K562 (cell line): ENCODE data around the gene FIZ1. TPM values are rescaled to one million over a fixed set of nuclear protein-coding genes. Genes with fewer than 3 reads are reported as not detected.

ENCODE experiments used
- AFF1 ChIP-seq, 2 experiments: fragments of 450-650 bp; IDR thresholded peaks; 2 replicates each; pipeline ENCODE4 v1.6.1; 2018; ENCODE audit warnings: mild to moderate bottlenecking in 2 of 2, low read depth in 1 of 2; ENCODE audit not compliant: partially characterized antibody in 2 of 2
- ARID1B ChIP-seq: fragments of 450-650 bp; IDR thresholded peaks from 2 replicates; pipeline ENCODE4 v1.6.1; 2016; ENCODE audit warnings: antibody characterized with exemption, mild to moderate bottlenecking, inconsistent platforms
- ATF2 ChIP-seq: sonication (generic); formaldehyde crosslinking; IDR thresholded peaks from 2 replicates; pipeline ENCODE4 v1.8.1; 2022; ENCODE audit warnings: missing genetic modification reagents
- CREB5 ChIP-seq: fragments of 250-450 bp; sonication (Bioruptor Pico); IDR thresholded peaks from 2 replicates; pipeline ENCODE4 v1.5.0; 2020; ENCODE audit warnings: mild to moderate bottlenecking
- CXXC5 ChIP-seq: fragments of 250-450 bp; sonication (Bioruptor Pico); IDR thresholded peaks from 2 replicates; pipeline ENCODE4 v1.8.0; 2022; ENCODE audit warnings: inconsistent platforms, mild to moderate bottlenecking, moderate library complexity
- ETS1 ChIP-seq: conservative IDR thresholded peaks from 2 replicates; pipeline ENCODE4 v1.6.1; 2011; ENCODE audit warnings: low read depth, mild to moderate bottlenecking, low read length; ENCODE audit not compliant: control insufficient read depth
- FOSL1 ChIP-seq: fragments of 200-800 bp; sonication (Bioruptor generic); conservative IDR thresholded peaks from 2 replicates; pipeline ENCODE4 v1.6.1; 2016; ENCODE audit warnings: missing genetic modification characterization, missing compliant biosample characterization
- GABPA ChIP-seq: fragments of 200-800 bp; sonication (Bioruptor generic); conservative IDR thresholded peaks from 2 replicates; pipeline ENCODE4 v1.6.1; 2016; ENCODE audit warnings: low read depth, missing genetic modification characterization, missing compliant biosample characterization
- GATA2 ChIP-seq: sonication (generic); formaldehyde crosslinking; IDR thresholded peaks from 2 replicates; pipeline ENCODE4 v1.4.0; 2020; ENCODE audit warnings: mild to moderate bottlenecking, missing genetic modification reagents
- MEIS2 ChIP-seq: fragments of 450-650 bp; IDR thresholded peaks from 2 replicates; pipeline ENCODE4 v1.6.1; 2014; ENCODE audit warnings: mild to moderate bottlenecking; ENCODE audit not compliant: partially characterized antibody
- PKNOX1 ChIP-seq: fragments of 450-650 bp; IDR thresholded peaks from 2 replicates; pipeline ENCODE4 v1.6.1; 2016
- ZBTB26 ChIP-seq: fragments of 450-650 bp; formaldehyde crosslinking; IDR thresholded peaks from 2 replicates; pipeline ENCODE4 v1.4.0; 2022; ENCODE audit warnings: missing genetic modification characterization
- ZNF311 ChIP-seq: fragments of 250-450 bp; sonication (Bioruptor Pico); IDR thresholded peaks from 2 replicates; pipeline ENCODE4 v1.4.0; 2020; ENCODE audit warnings: mild to moderate bottlenecking, moderate library complexity
- ZNF507 ChIP-seq: conservative IDR thresholded peaks from 2 replicates; pipeline ENCODE4 v1.6.1; 2017; ENCODE audit warnings: missing genetic modification characterization, missing compliant biosample characterization
- ZNF785 ChIP-seq: fragments of 250-450 bp; sonication (Bioruptor Pico); IDR thresholded peaks from 2 replicates; pipeline ENCODE4 v1.4.0; 2020; ENCODE audit warnings: mild to moderate bottlenecking
- polyA plus RNA-seq, 8 experiments: library from polyadenylated mRNA; depleted of rRNA in 4 of 8; stranded (reverse) in 5 of 8; unstranded in 3 of 8; fragments of >200 nt; fragmentation: Nextera tagmentation in 2 of 8; fragmentation: Illumina TruSeq in 1 of 8; extraction: Ambion mirVana in 2 of 8; extraction: Trizol in 1 of 8; gene quantifications; 2 replicates each; pipeline versions ENCODE4 v1.2.1 to v1.2.3, GENCODE V29; 2011 to 2014; ENCODE audit warnings: inconsistent platforms in 1 of 8, missing spikeins in 1 of 8
- total RNA-seq, 7 experiments: library from RNA; depleted of rRNA in 6 of 7; stranded (reverse); fragments of >200 nt in 6 of 7; fragmentation: Illumina TruSeq in 2 of 7; extraction: Trizol in 2 of 7; gene quantifications; 2 replicates each; pipeline versions ENCODE4 v1.2.1 to v1.2.3, GENCODE V29; 2011 to 2021; ENCODE audit warnings: low replicate concordance in 1 of 7

The FIZ1 gene
- total and polyA plus RNA-seq, 9 of the 15 experiments (the other 6 are each of a cell fraction or from before 2014, with no cell fraction given), result 0.79 to 17.5 (median 5.5) TPM

GRCh38 chr19:55581145-55581822, 18.0 kb downstream of the FIZ1 start (continued):
- peak; percentile 35; the same call in 1 of the 2 replicates for TF ChIP-seq PKNOX1
- TF ChIP-seq ZBTB26 (CRISPR knock-in tag), result no peak
- TF ChIP-seq ARID1B, result no peak
- TF ChIP-seq GABPA (tag), result peak; percentile 83
- TF ChIP-seq ATF2 (CRISPR knock-in tag), result no peak
- no peak for TF ChIP-seq FOSL1 (tag)
- no peak for TF ChIP-seq ETS1
- TF ChIP-seq CXXC5 (CRISPR knock-in tag), result no peak
- TF ChIP-seq AFF1 (IDR thresholded peaks at IDR 0.05; ENCODE audit: low read depth in 1 of 2, partially characterized antibody in 2 of 2), result peak in 1 of 2 experiments; percentile 92
- no peak for TF ChIP-seq CREB5 (CRISPR knock-in tag)
- peak; percentile 21 for TF ChIP-seq MEIS2
- TF ChIP-seq ZNF311, result 0 out of 2 replicates have a peak, but pooled peaks have one; percentile 47
- no peak for TF ChIP-seq ZNF785
- no peak for TF ChIP-seq ZNF507 (tag)
- peak; percentile 76 for TF ChIP-seq GATA2 (CRISPR knock-in tag)
